NT2/D1 (cell line): ENCODE results near the gene TOX3.

Source experiments
- SUZ12 ChIP-seq: IDR thresholded peaks from 2 replicates; pipeline ENCODE4 v1.6.1; 2011; ENCODE audit not compliant: insufficient read length, insufficient read depth; ENCODE audit errors: extremely low read depth
- YY1 ChIP-seq: IDR thresholded peaks from 2 replicates; pipeline ENCODE4 v1.6.1; 2011; ENCODE audit not compliant: insufficient read length, insufficient read depth
- ZNF274 ChIP-seq: IDR thresholded peaks from 2 replicates; pipeline ENCODE4 v1.6.1; 2011; ENCODE audit warnings: mild to moderate bottlenecking, low read depth, low read length

DNA sequence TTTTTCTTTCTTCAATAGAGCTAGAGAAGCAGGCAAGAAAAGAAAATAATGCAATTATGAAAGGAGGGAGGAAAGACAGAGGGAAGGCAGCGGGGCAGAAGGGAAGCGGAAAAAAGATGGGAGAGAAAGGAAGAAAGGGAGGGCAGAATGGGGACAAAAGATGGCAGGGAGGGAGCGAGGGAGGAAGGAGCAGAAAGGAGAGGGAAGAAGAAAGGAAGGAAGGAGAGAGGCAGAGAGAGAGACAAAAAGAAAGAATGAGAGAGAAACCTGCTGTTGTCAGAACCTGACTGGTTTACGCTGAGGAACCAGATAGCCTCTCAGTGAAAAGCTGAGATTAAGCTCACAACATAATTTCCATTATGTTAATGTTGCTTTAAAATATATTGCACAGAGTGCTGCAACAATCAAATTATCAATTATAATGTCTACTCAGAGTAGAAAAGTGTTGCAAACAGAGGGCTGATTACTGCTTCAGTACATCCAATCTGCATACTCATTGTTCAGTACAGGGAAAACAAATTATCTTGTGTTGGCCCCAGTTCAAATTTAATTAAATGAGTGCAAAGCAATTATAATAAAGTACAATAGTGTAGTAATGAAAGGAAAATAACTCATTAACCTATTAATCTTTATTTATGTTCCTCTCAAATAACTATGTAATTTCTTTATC, 32.0 kb upstream of the TOX3 start:
- TF ChIP-seq ZNF274, result no peak
- TF ChIP-seq YY1, result no peak
- TF ChIP-seq SUZ12, result no peak
